HUES6 (cell line): ENCODE results near the gene RAP1GAP2.

Source experiments
- H3K27ac ChIP-seq: 2 replicates; pipeline ENCODE4 v1.7.0; 2013; ENCODE audit warnings: low read depth, mild to moderate bottlenecking, low read length, inconsistent platforms
- H3K27me3 ChIP-seq: 2 replicates; pipeline ENCODE4 v1.6.1; 2013; ENCODE audit warnings: low read length; ENCODE audit not compliant: control insufficient read depth, insufficient read depth
- H3K36me3 ChIP-seq: 2 replicates; pipeline ENCODE4 v1.6.1; 2013; ENCODE audit warnings: low read length; ENCODE audit not compliant: control insufficient read depth, insufficient read depth
- H3K4me1 ChIP-seq: 2 replicates; pipeline ENCODE4 v1.6.1; 2013; ENCODE audit warnings: low read length; ENCODE audit not compliant: control insufficient read depth, insufficient read depth
- H3K4me3 ChIP-seq: 2 replicates; pipeline ENCODE4 v1.5.1; 2013; ENCODE audit warnings: low read depth, low read length
- H3K9ac ChIP-seq: one replicate; pipeline ENCODE4 v1.6.1; 2013; ENCODE audit warnings: mild to moderate bottlenecking, low read length
- H3K9me3 ChIP-seq: 2 replicates; pipeline ENCODE4 v1.6.1; 2013; ENCODE audit warnings: low read depth, low read length; ENCODE audit not compliant: control insufficient read depth, insufficient read depth

The RAP1GAP2 gene

DNA sequence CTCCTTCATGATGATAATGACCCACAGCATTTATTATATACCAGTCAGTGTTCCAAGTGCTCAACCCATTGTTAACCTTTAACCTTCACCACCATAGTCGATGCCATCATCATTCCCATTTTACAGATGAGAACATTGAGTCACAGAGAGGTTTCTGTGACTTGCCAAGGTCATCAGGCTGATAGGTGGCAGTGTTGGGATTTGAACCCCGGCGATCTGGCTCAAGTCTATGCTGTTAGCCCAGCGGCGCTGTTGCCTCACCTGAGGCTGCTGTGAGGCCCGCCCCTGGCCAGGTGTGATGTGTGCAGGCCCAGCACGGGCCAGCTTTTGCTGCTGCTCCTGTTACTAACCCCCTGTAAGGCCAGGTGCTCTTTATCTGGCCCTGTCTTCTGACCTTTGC lies 166.0 kb downstream of the RAP1GAP2 start:
- Histone ChIP-seq H3K36me3 (peaks cover 18% of the 10 kb centered on the region; the same call in 1 of the 2 replicates), H3K27ac (no peak overlapping the region), H3K4me3 (no peak overlapping the region), H3K9me3 (no peaks in the 10 kb centered on the region), H3K9ac (no peak overlapping the region), H3K4me1 (peaks cover 36% of the 10 kb centered on the region), H3K27me3 (no peaks in the 10 kb centered on the region)

DNA sequence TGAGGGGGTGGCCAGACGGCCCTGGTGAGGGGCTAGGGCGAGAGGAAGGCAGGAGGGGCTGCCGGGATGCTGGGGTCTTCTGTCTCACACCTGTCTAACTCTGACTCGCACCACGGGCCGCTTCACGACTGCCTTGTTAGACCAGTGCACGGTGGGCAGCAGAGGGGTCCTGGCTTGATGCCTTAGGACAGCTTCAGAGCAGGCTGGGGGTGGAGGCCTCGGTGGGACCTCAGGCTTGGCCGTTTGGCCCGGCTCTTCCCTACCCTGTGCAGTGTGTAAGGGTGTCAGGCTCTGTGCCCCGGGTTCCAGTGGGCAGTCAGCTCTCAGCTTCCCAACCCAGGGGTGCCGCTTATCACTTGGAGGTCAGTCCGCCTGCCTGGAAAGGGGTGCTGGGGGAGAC lies 166.5 kb downstream of the RAP1GAP2 start:
- H3K4me1 ChIP-seq, result peaks cover 31% of the 10 kb centered on the region
- no peak overlapping the region for H3K4me3 ChIP-seq
- no peaks in the 10 kb centered on the region for H3K27me3 ChIP-seq
- H3K36me3 ChIP-seq, result peaks cover 21% of the 10 kb centered on the region; the same call in 1 of the 2 replicates
- H3K27ac ChIP-seq, result no peak overlapping the region
- no peaks in the 10 kb centered on the region for H3K9me3 ChIP-seq
- no peak overlapping the region for H3K9ac ChIP-seq

DNA sequence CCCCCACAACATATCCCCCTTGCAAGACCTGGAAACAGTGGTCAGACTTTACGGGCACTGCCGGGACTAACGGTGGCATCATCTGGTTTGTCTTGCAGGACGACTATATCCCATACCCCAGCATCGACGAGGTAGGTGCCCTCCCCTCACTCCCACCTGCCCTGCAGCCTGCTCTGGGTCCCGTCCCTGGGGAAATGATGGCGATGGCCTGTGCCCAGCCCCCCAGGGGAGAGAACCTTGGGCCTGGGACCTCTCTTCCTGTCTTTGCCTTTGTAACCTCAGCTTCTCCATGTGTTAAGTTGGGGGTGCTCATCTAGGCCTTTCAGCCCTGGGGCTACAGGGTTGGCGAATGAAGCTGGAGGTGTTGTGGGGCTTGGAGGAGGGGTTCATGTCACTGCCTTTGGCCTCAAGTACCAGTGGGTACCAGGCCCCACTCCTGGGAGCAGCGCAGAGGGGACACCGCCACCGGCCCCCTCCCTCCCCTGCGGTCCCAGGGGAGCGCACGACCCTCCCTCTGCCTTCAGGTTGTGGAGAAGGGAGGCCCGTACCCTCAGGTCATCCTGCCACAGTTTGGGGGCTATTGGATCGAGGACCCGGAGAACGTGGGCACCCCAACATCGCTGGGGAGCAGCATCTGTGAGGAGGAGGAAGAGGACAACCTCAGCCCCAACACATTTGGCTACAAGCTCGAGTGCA lies 167.2 kb downstream of the RAP1GAP2 start:
- Histone ChIP-seq H3K4me1 (peaks cover 25% of the 10 kb centered on the region), H3K27me3 (no peaks in the 10 kb centered on the region), H3K9me3 (no peaks in the 10 kb centered on the region), H3K27ac (no peak overlapping the region), H3K4me3 (no peak overlapping the region), H3K36me3 (peaks cover 25% of the 10 kb centered on the region; the same call in 1 of the 2 replicates), H3K9ac (no peak overlapping the region)

DNA sequence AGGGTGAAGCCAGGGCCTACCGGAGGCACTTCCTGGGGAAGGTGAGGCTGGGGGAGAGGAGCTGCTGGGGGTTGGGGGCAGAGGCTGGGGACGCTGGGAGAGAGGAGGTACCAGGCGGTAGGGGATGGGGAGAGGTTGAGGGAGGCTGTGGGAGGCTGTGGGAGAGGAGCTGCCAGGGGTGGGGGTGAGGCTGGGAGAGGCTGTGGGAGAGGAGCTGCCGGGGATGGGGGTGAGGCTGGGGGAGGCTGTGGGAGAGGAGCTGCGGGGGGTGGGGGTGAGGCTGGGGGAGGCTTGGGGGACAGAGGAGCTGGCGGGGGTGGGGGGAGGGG lies 167.8 kb downstream of the RAP1GAP2 start:
- Histone ChIP-seq H3K36me3 (peaks cover 25% of the 10 kb centered on the region; the same call in 1 of the 2 replicates), H3K4me3 (no peak overlapping the region), H3K27ac (no peak overlapping the region), H3K9ac (no peak overlapping the region), H3K9me3 (no peaks in the 10 kb centered on the region), H3K4me1 (peaks cover 20% of the 10 kb centered on the region), H3K27me3 (no peaks in the 10 kb centered on the region)

DNA sequence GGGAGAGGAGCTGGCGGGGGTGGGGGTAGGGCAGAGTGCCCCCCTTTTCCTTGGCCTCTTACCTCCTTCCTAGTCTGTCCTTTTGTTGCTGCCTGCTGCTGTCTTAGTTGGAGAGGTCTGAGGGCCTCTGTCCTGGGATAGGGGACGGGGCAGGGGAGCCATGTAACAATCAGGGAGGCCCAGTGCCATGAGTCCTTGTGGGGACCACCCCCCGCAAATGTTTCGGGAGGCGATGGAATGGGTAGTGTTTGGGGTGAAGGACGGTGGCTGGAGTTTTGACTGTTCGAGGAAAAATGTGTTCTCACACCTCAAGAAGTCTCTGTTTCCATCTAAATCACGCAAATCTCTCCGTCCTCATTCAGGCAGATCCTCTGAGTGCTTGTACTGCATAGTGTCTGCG lies 168.1 kb downstream of the RAP1GAP2 start:
- Histone ChIP-seq H3K9me3 (no peaks in the 10 kb centered on the region), H3K27me3 (no peaks in the 10 kb centered on the region), H3K36me3 (peaks cover 25% of the 10 kb centered on the region; the same call in 1 of the 2 replicates)

DNA sequence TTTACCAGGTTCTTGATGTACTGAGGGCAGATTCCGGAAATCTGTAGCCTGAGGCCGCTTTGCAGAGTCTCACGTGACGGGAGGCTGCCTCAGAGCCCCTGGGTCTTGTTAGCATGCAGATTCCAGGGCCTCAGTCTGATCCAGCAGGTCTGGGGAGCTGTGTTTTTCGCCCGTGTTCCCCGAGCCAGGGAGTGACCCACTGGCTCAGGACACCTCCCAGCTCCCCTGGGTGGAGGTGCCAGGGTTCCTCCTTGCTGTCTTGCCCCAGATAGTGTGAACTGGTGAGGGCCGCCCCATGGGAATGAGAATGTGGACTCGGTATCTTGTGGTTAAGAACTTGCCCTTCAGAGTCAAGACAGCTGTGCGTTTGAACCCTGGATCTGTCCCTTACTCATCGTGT lies 168.6 kb downstream of the RAP1GAP2 start:
- Histone ChIP-seq H3K9me3 (no peaks in the 10 kb centered on the region), H3K27ac (no peak overlapping the region), H3K4me1 (peaks cover 18% of the 10 kb centered on the region), H3K4me3 (no peak overlapping the region), H3K9ac (no peak overlapping the region), H3K36me3 (peaks cover 25% of the 10 kb centered on the region; the same call in 1 of the 2 replicates), H3K27me3 (no peaks in the 10 kb centered on the region)

More for the DNA sequence above, 168.1 kb downstream of the RAP1GAP2 start:
- Histone ChIP-seq H3K27ac (no peak overlapping the region), H3K9ac (no peak overlapping the region), H3K4me3 (no peak overlapping the region), H3K4me1 (peaks cover 18% of the 10 kb centered on the region)

DNA sequence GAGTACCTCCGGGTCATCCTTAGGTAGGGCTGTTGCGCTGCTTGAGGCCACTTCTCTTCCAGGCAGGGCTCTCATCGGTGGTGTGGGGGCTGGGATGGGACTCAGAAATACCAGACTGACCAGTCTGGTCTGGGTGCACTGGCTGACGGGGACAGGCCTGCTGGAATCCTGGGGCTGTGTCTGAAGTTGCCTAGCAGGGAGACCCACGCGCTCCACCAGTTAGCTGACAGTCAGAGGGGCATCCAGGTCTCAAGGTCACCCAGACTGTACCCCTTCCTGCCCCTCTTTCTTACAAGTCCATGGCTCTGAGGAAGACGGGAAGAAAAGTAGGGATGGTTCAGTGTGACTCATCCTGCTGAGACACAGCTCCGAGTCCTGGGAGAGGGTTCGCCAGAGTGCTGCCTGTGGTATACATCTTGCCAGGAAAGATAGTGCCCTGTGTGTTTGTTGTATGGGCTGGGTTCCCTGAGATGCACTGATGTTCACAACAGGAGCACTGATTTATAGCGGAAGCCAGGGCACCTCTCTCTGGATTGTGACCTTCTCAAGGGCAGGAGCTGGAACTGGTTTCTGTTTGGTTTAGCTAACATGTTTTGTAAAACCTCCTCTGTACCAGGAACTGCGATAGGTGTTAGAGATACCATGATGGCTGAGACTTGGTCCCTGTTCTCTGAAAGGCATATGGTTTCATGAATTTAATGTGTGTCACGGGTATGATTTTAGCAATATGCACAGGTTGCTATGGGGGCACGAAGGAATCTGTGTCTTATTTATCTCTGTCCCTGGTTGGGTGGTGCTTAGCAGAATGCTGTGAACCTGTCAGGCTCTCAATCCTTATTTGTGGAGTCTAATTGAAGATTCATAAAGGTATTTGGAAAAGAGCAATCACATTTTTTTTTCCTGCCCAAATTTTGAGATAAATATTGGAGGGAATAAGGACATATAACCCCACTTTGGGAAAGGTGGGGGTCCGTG lies 169.7 kb downstream of the RAP1GAP2 start:
- Histone ChIP-seq H3K27me3 (no peaks in the 10 kb centered on the region), H3K36me3 (peaks cover 25% of the 10 kb centered on the region; the same call in 1 of the 2 replicates), H3K9me3 (no peaks in the 10 kb centered on the region), H3K27ac (no peak overlapping the region), H3K4me1 (peaks cover 11% of the 10 kb centered on the region; the same call in 1 of the 2 replicates), H3K4me3 (no peak overlapping the region), H3K9ac (no peak overlapping the region)

DNA sequence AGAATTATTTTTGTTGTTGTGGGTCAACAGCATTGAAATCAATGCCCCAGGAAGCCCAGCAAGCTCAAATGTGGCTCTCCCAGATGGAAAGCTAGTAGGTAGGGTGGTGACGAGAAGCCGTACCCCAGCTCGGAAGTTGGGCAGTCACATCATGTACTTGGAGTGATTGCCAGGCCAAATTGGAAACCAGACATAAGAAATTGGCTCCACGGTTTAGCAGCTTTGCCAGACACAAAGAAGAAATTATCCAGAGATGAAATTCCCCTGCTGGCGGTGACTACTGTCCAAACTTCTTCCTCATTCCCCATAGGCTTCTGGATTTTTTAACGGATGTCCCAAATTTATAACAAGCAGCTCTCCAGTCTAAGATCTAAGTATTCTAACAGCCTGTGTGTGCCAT lies 171.3 kb downstream of the RAP1GAP2 start:
- no peaks in the 10 kb centered on the region for H3K27me3 ChIP-seq
- no peak overlapping the region for H3K27ac ChIP-seq
- no peak overlapping the region for H3K9ac ChIP-seq
- peaks cover 25% of the 10 kb centered on the region; the same call in 1 of the 2 replicates for H3K36me3 ChIP-seq
- no peak overlapping the region for H3K4me3 ChIP-seq
- H3K9me3 ChIP-seq, result no peaks in the 10 kb centered on the region
- peaks cover 11% of the 10 kb centered on the region; the same call in 1 of the 2 replicates for H3K4me1 ChIP-seq

DNA sequence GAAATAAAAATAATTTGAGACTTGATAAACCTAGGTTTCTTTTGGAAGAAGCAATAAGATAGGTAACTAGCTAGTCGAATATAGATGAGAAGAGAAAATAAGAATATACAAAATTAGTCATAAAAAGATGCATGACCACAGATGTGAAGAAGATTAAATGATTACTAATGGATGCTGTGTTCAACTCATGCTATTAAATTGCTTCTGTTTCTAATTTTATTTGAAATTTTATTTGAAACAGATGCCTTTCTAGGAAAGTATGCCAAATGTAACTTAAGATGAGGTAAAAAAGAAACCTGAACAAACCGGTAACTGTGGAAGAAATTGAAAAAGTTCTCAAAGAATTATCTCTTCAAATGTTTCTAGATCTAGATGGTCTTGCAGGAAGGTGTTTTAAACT lies 175.6 kb downstream of the RAP1GAP2 start:
- Histone ChIP-seq H3K4me3 (no peak overlapping the region), H3K9me3 (no peaks in the 10 kb centered on the region), H3K27ac (no peak overlapping the region), H3K9ac (no peak overlapping the region), H3K36me3 (peaks cover 9% of the 10 kb centered on the region; the same call in 1 of the 2 replicates), H3K4me1 (no peaks in the 10 kb centered on the region), H3K27me3 (no peaks in the 10 kb centered on the region)

DNA sequence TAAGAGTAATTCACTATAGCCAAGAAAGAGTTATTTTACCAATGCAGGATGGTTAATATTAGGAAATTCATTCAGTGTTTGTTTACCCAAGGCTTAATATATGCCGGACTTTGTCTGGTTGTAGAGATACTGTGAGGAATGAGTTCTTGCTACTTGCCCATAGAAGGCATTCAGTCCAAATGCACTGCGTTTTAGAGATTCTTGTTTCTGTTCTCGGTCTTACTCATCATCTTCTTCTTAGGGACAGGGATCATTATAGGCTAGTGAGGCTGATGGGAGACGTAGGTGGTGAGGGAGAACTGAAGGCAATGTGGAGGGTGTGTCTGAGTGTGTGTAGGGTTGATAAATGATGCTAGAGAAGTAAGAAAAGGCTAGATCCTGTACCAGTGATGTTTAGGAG lies 176.5 kb downstream of the RAP1GAP2 start:
- Histone ChIP-seq H3K9me3 (no peaks in the 10 kb centered on the region), H3K9ac (no peak overlapping the region), H3K36me3 (0 out of 2 replicates have a peak, but pooled peaks cover 4% of the 10 kb centered on the region), H3K4me3 (no peak overlapping the region), H3K4me1 (no peaks in the 10 kb centered on the region), H3K27ac (no peak overlapping the region), H3K27me3 (no peaks in the 10 kb centered on the region)

DNA sequence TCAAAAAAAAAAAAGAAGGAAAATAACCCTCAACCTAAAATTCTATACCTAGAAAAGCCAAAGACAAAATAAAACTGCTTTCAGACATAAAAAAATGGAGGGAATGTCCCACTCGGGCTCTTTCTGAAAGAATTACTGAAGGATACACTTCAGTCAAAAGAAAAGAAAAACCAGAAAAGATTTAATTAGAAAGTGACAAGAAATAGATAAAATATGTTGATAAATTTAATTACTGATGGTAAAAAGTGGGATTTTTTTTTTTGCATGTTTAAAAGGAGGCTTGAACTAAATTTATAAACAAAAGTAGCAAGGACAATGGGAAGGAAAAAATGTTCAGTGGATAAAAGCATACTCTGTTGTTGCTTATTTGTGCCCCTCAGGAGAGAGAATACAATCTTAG lies 178.1 kb downstream of the RAP1GAP2 start:
- H3K4me1 ChIP-seq, result no peaks in the 10 kb centered on the region
- no peak overlapping the region for H3K27ac ChIP-seq
- no peak overlapping the region for H3K4me3 ChIP-seq
- no peak overlapping the region for H3K9ac ChIP-seq
- no peaks in the 10 kb centered on the region for H3K27me3 ChIP-seq
- H3K36me3 ChIP-seq, result no peaks in the 10 kb centered on the region
- H3K9me3 ChIP-seq, result no peaks in the 10 kb centered on the region
